ENCODE results near the gene ASPHD2. TPM values are rescaled to one million over a fixed set of nuclear protein-coding genes. Genes with fewer than 3 reads are reported as not detected.
"Not testable (repeated sequence)": the region's sequence is repeated elsewhere in the genome, so short reads cannot be mapped to it uniquely, and the experiment has no call there.

The ASPHD2 gene
- total RNA-seq, 2 donors from 2014 or later: 3.5 to 15.1 TPM

- not testable (repeated sequence) for ATAC-seq; DNase-seq (ENCODE audit: low spot score in 2 of 2); H3K27ac Mint-ChIP-seq; H3K9me3 Mint-ChIP-seq; H3K36me3 Mint-ChIP-seq
Measured at GRCh38 chr22:26408562-26409220, 20.4 kb upstream of the ASPHD2 start.

GRCh38 chr22:26409719-26410335 is 19.2 kb upstream of the ASPHD2 start:
- ATAC-seq (no peak), DNase-seq (ENCODE audit: low spot score in 2 of 2) (no peak)
- no peaks in the 10 kb centered on the region for H3K9me3 Mint-ChIP-seq
- H3K27ac Mint-ChIP-seq: no peak overlapping the region
- no peaks in the 10 kb centered on the region for H3K36me3 Mint-ChIP-seq

- Mint-ChIP-seq H3K36me3 (no peaks in the 10 kb centered on the region), H3K27ac (no peak overlapping the region), H3K9me3 (no peaks in the 10 kb centered on the region)
- ATAC-seq: no peak
- DNase-seq (ENCODE audit: low spot score in 2 of 2): no peak
Measured at GRCh38 chr22:26410386-26410785, 18.7 kb upstream of the ASPHD2 start.

GRCh38 chr22:26414347-26414746 is 14.7 kb upstream of the ASPHD2 start:
- H3K36me3 Mint-ChIP-seq: no peaks in the 10 kb centered on the region
- no peaks in the 10 kb centered on the region for H3K9me3 Mint-ChIP-seq
- DNase-seq (ENCODE audit: low spot score in 2 of 2): no peak
- ATAC-seq: peak in 1 of 2 donors; percentile 20
- no peak overlapping the region for H3K27ac Mint-ChIP-seq

DNA sequence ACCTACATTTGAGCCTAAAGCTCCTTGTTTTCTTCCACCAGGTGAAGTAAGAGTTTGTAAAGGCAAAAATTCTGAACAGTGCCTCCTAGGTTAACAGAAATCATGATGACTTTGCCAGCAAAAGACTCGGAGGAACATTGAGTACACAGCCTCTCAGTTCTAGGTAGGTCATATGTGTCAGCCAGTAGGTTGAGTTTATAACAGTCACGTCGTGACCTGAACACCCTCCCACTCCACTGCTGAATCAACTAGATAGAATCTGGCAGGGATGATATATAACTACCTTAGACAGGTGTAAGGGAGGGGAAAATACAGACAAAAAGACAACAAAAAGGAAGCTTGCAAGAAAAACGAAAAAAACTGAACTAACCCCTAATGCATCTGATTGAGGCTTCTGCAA is 12.8 kb upstream of the ASPHD2 start:
- no peaks in the 10 kb centered on the region for H3K36me3 Mint-ChIP-seq
- no peak for DNase-seq (ENCODE audit: low spot score in 2 of 2)
- no peaks in the 10 kb centered on the region for H3K9me3 Mint-ChIP-seq
- ATAC-seq: no peak
- no peak overlapping the region for H3K27ac Mint-ChIP-seq

DNA sequence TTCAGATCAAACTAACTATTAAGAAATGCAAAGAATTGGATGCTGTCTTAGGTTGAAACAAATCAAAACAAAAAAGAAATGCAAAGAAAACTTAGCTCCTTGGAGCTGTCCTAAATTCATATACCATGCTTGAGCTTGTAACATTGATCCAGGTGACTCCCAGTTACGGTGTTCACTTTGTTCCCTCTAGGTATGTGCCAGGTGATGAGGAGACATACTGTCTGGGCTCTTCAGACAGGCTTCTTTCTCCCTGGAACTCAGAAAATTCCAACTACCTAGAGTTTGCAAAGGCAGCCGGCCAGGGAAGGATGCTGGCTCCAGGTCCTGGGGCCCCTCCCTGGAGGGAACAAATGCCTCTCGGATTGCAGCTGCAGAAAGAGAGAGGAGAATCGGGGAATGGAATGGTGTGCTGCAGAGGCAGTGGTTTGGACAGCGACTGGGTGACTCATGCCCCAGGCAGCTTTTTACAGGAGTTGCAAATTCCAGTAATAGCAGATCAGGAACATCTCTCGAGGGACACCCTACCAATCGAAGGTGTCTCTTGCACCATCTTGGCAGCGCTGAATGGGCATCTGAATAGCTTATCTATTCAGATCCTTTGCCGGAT is 12.3 kb upstream of the ASPHD2 start:
- no peaks in the 10 kb centered on the region for H3K9me3 Mint-ChIP-seq
- H3K36me3 Mint-ChIP-seq: no peaks in the 10 kb centered on the region
- no peak for ATAC-seq
- DNase-seq (ENCODE audit: low spot score in 2 of 2): no peak
- H3K27ac Mint-ChIP-seq: no peak overlapping the region

- Mint-ChIP-seq H3K27ac (no peak overlapping the region), H3K36me3 (no peaks in the 10 kb centered on the region), H3K9me3 (no peaks in the 10 kb centered on the region)
- no peak for DNase-seq (ENCODE audit: low spot score in 2 of 2)
- ATAC-seq: no peak
Measured at GRCh38 chr22:26417406-26417805, 11.7 kb upstream of the ASPHD2 start.

DNA sequence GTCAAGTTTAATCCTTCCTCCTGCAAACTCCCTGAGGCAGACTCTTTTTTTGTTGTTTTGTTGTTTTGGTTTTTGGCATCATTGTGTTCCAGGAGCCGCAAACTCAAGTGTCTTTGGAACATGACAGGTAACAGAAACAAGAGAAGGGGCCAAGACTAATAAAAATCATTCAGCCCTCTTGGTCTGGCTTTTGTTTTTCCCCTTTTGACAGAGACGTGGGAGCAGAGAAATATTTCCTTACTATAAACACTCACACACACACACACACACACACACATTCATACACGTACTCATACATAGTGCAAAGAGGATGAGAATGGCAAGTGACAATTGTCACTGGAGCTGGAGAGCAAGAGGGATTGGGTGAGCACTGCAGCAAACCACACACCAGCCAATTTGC is 10.4 kb upstream of the ASPHD2 start:
- H3K27ac Mint-ChIP-seq: no peak overlapping the region
- H3K36me3 Mint-ChIP-seq: no peaks in the 10 kb centered on the region
- DNase-seq (ENCODE audit: low spot score in 2 of 2): no peak
- no peaks in the 10 kb centered on the region for H3K9me3 Mint-ChIP-seq
- ATAC-seq: no peak

DNA sequence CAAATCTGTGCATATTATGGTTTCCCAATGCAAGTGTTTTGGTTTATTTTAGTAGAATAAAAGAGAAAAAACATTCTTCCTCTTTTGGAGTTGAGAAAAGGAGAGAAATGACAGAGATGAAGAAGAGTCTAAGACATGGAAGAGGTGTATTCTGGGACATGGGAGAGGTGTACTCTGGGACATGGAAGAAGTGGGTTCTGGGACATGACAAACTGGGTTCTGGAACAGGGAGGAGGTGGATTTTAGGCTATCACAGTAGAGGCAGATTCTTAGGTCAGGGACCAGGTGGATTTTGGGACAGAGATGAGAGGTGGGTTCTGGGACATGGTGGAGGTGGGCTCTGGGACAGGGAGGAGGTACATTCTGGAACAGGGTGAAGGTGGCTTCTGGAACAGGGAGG is 2.1 kb upstream of the ASPHD2 start:
- no peaks in the 10 kb centered on the region for H3K9me3 Mint-ChIP-seq
- ATAC-seq: no peak
- no peak for DNase-seq (ENCODE audit: low spot score in 2 of 2)
- H3K27ac Mint-ChIP-seq: peak overlapping the region; percentile 4 to 94
- peaks cover 0 to 11% of the 10 kb centered on the region in 2 donors for H3K36me3 Mint-ChIP-seq

- DNase-seq (ENCODE audit: low spot score in 2 of 2): no peak
- Mint-ChIP-seq H3K36me3 (peaks cover 10 to 29% of the 10 kb centered on the region in 2 donors), H3K9me3 (no peaks in the 10 kb centered on the region), H3K27ac (peak overlapping the region; percentile 40 to 86)
- ATAC-seq: no peak
Measured at GRCh38 chr22:26429458-26430286, 612 bp downstream of the ASPHD2 start.

GRCh38 chr22:26430600-26430999 is 1.5 kb downstream of the ASPHD2 start:
- DNase-seq (ENCODE audit: low spot score in 2 of 2): peak in 1 of 2 donors; percentile 17
- no peaks in the 10 kb centered on the region for H3K9me3 Mint-ChIP-seq
- peak in 1 of 2 donors; percentile 10 for ATAC-seq
- H3K36me3 Mint-ChIP-seq: peaks cover 19 to 37% of the 10 kb centered on the region in 2 donors
- H3K27ac Mint-ChIP-seq: peak overlapping the region; percentile 40 to 86

- peak overlapping the region; percentile 40 to 51 for H3K27ac Mint-ChIP-seq
- DNase-seq (ENCODE audit: low spot score in 2 of 2): no peak
- peaks cover 19 to 42% of the 10 kb centered on the region in 2 donors for H3K36me3 Mint-ChIP-seq
- ATAC-seq: peak in 1 of 2 donors; percentile 9
- H3K9me3 Mint-ChIP-seq: no peaks in the 10 kb centered on the region
Measured at GRCh38 chr22:26431261-26431995, 2.4 kb downstream of the ASPHD2 start.

- Mint-ChIP-seq H3K9me3 (no peaks in the 10 kb centered on the region), H3K27ac (no peak overlapping the region), H3K36me3 (peaks cover 19 to 42% of the 10 kb centered on the region in 2 donors)
- no peak for ATAC-seq
- no peak for DNase-seq (ENCODE audit: low spot score in 2 of 2)
Measured at GRCh38 chr22:26432619-26433311, 3.7 kb downstream of the ASPHD2 start.

- DNase-seq (ENCODE audit: low spot score in 2 of 2): no peak
- Mint-ChIP-seq H3K36me3 (peaks cover 19 to 42% of the 10 kb centered on the region in 2 donors), H3K27ac (no peak overlapping the region), H3K9me3 (no peaks in the 10 kb centered on the region)
- ATAC-seq: no peak
Measured at GRCh38 chr22:26433805-26434204, 4.7 kb downstream of the ASPHD2 start.

- no peak for DNase-seq (ENCODE audit: low spot score in 2 of 2)
- ATAC-seq: no peak
- no peaks in the 10 kb centered on the region for H3K9me3 Mint-ChIP-seq
- H3K27ac Mint-ChIP-seq: peak overlapping the region; percentile 14 to 45
- peaks cover 19 to 32% of the 10 kb centered on the region in 2 donors for H3K36me3 Mint-ChIP-seq
Measured at GRCh38 chr22:26435327-26436093, 6.5 kb downstream of the ASPHD2 start.

Data from activated naive CD4-positive, alpha-beta T cell treated with anti-CD3 and anti-CD28 coated beads, Interleukin-2, amount 50 U/mL, for 72 hours (primary cell).